Peyer's patch (tissue), 4 donors: ENCODE measurements around the gene ARMC9. TPM values are rescaled to one million over a fixed set of nuclear protein-coding genes. Genes with fewer than 3 reads are reported as not detected.

ENCODE experiments used
- DNase-seq, 3 donors: peaks; one replicate each; pipeline ENCODE4 v3.0.0-alpha.2; 2017 to 2019
- H3K27ac ChIP-seq, 4 donors: fragments of 200-600 bp; sonication (generic); one replicate each; pipeline ENCODE4 v1.5.1; 2016 to 2019
- H3K27me3 ChIP-seq, 2 donors: fragments of 200-600 bp; sonication (generic); one replicate each; pipeline ENCODE4 v1.5.1; 2019
- H3K36me3 ChIP-seq, 3 donors: fragments of 200-600 bp; sonication (generic); one replicate each; pipeline ENCODE4 v1.5.1; 2016 to 2019
- H3K4me1 ChIP-seq, 4 donors: fragments of 200-600 bp; sonication (generic); one replicate each; pipeline ENCODE4 v1.5.1; 2016 to 2019
- H3K4me3 ChIP-seq, 4 donors: fragments of 200-600 bp; sonication (generic); 1 replicate in 3 of 4; 2 replicates in 1 of 4; pipeline ENCODE4 v1.5.1; 2016 to 2019; ENCODE audit warnings: mild to moderate bottlenecking in 1 of 4
- H3K9me3 ChIP-seq, 4 donors: fragments of 200-600 bp; sonication (generic); one replicate each; pipeline ENCODE4 v1.5.1; 2016 to 2019; ENCODE audit warnings: mild to moderate bottlenecking in 1 of 4
- CTCF ChIP-seq, 6 experiments: fragments of 450-650 bp in 4 of 6; fragments of 200-600 bp in 2 of 6; sonication (generic) in 1 of 6; IDR thresholded peaks; one replicate each; pipeline ENCODE4 v1.5.1; 2017 to 2019; ENCODE audit warnings: antibody characterized with exemption in 6 of 6, mild to moderate bottlenecking in 3 of 6, moderate library complexity in 1 of 6
- POLR2A ChIP-seq, 2 donors: fragments of 450-650 bp; IDR thresholded peaks; one replicate each; pipeline ENCODE4 v1.5.1; 2017; ENCODE audit warnings: antibody characterized with exemption in 2 of 2, mild to moderate bottlenecking in 2 of 2, moderate library complexity in 2 of 2
- total RNA-seq, 4 donors: library from RNA; depleted of rRNA; stranded (reverse); fragments of >200 nt; gene quantifications; one replicate each; pipeline ENCODE4 v1.1.0, GENCODE V29; 2016

Gene ARMC9
- total RNA-seq, 4 donors from 2014 or later = 3.3 to 15.7 (median 10.5) TPM

- TF ChIP-seq CTCF (IDR thresholded peaks at IDR 0.05) = no peak
- TF ChIP-seq POLR2A (IDR thresholded peaks at IDR 0.05) = no peak
- no peaks in the 10 kb centered on the region for H3K9me3 ChIP-seq
- H3K27me3 ChIP-seq = no peaks in the 10 kb centered on the region
- no peak overlapping the region for H3K4me3 ChIP-seq
- no peak for DNase-seq
- no peaks in the 10 kb centered on the region for H3K36me3 ChIP-seq
- H3K27ac ChIP-seq = peak overlapping the region; percentile 0 to 82 (median 33)
- no peaks in the 10 kb centered on the region for H3K4me1 ChIP-seq
These were observed 24.0 kb downstream of the ARMC9 start for GRCh38 chr2:231222318-231223000.

- no peaks in the 10 kb centered on the region for H3K27me3 ChIP-seq
- H3K36me3 ChIP-seq = no peaks in the 10 kb centered on the region
- DNase-seq = no peak
- H3K4me3 ChIP-seq = no peak overlapping the region
- no peaks in the 10 kb centered on the region for H3K9me3 ChIP-seq
- peaks cover 0 to 5% (median 0%) of the 10 kb centered on the region in 4 donors for H3K4me1 ChIP-seq
- no peak for TF ChIP-seq CTCF (IDR thresholded peaks at IDR 0.05)
- no peak for TF ChIP-seq POLR2A (IDR thresholded peaks at IDR 0.05)
- H3K27ac ChIP-seq = peak overlapping the region; percentile 0 to 82 (median 32)
These were observed 24.6 kb downstream of the ARMC9 start for GRCh38 chr2:231223001-231223375.

- Histone ChIP-seq H3K9me3 (no peaks in the 10 kb centered on the region), H3K4me3 (no peak overlapping the region), H3K36me3 (no peaks in the 10 kb centered on the region), H3K4me1 (peaks cover 0 to 11% (median 0%) of the 10 kb centered on the region in 4 donors), H3K27me3 (no peaks in the 10 kb centered on the region), H3K27ac (peak overlapping the region in 2 of 4 donors; percentile 27 to 82)
- TF ChIP-seq POLR2A (IDR thresholded peaks at IDR 0.05) (no peak), CTCF (IDR thresholded peaks at IDR 0.05) (no peak)
- DNase-seq = no peak
These were observed 25.1 kb downstream of the ARMC9 start for GRCh38 chr2:231223458-231223976.

GRCh38 chr2:231227310-231228162 is 29.1 kb downstream of the ARMC9 start:
- TF ChIP-seq POLR2A (IDR thresholded peaks at IDR 0.05) = no peak
- peak; percentile 36 to 97 (median 88) for TF ChIP-seq CTCF (IDR thresholded peaks at IDR 0.05)
- peak in 2 of 3 donors; percentile 54 to 84 for DNase-seq
- peak overlapping the region in 3 of 4 donors; percentile 40 to 60 (median 41) for H3K27ac ChIP-seq
- no peak overlapping the region for H3K4me3 ChIP-seq
- no peaks in the 10 kb centered on the region for H3K9me3 ChIP-seq
- no peaks in the 10 kb centered on the region for H3K36me3 ChIP-seq
- H3K4me1 ChIP-seq = peaks cover 0 to 17% (median 0%) of the 10 kb centered on the region in 4 donors
- H3K27me3 ChIP-seq = no peaks in the 10 kb centered on the region

- H3K9me3 ChIP-seq = no peaks in the 10 kb centered on the region
- H3K36me3 ChIP-seq = no peaks in the 10 kb centered on the region
- H3K27ac ChIP-seq = peak overlapping the region in 3 of 4 donors; percentile 40 to 60 (median 41)
- H3K4me1 ChIP-seq = peaks cover 0 to 17% (median 0%) of the 10 kb centered on the region in 4 donors
- H3K4me3 ChIP-seq = no peak overlapping the region
- TF ChIP-seq POLR2A (IDR thresholded peaks at IDR 0.05) (no peak), CTCF (IDR thresholded peaks at IDR 0.05) (no peak)
- DNase-seq = peak in 2 of 3 donors; percentile 77 to 82
- H3K27me3 ChIP-seq = no peaks in the 10 kb centered on the region
These were observed 29.8 kb downstream of the ARMC9 start for GRCh38 chr2:231228223-231228622.
